ENCODE data around the gene CYP46A1. TPM values are rescaled to one million over a fixed set of nuclear protein-coding genes. Genes with fewer than 3 reads are reported as not detected.

CYP46A1 gene
- total RNA-seq, 2 experiments from 2014 or later, result 0.05 to 0.23 TPM

Other genes starting within 250 kb of the CYP46A1 start
- gene SETD3, start 203.4 kb upstream of the CYP46A1 start, total RNA-seq, result 10 to 100 TPM; 51.5 to 62.3 TPM
- 10 to 100 TPM; 93.7 to 96.2 TPM for gene CCNK, start 202.9 kb upstream of the CYP46A1 start, total RNA-seq
- 1 to 10 TPM; 6.1 to 6.2 TPM for gene CCDC85C, start 80.1 kb upstream of the CYP46A1 start, total RNA-seq
- under 1 TPM in 1 of 2 experiments, not detected in 1; 0.07 TPM for gene HHIPL1, start 39.2 kb upstream of the CYP46A1 start, total RNA-seq
- 1 to 10 TPM; 1.7 TPM for gene EML1, start 109.1 kb downstream of the CYP46A1 start, total RNA-seq

Measured in activated CD4-positive, alpha-beta T cell treated with anti-CD3 and anti-CD28 coated beads for 36 hours (primary cell).